ENCODE data around the gene ACP2. TPM values are rescaled to one million over a fixed set of nuclear protein-coding genes. Genes with fewer than 3 reads are reported as not detected.

Gene ACP2
- polyA plus RNA-seq, 3 donors: 13.1 to 25.3 (median 20.5) TPM

DNA sequence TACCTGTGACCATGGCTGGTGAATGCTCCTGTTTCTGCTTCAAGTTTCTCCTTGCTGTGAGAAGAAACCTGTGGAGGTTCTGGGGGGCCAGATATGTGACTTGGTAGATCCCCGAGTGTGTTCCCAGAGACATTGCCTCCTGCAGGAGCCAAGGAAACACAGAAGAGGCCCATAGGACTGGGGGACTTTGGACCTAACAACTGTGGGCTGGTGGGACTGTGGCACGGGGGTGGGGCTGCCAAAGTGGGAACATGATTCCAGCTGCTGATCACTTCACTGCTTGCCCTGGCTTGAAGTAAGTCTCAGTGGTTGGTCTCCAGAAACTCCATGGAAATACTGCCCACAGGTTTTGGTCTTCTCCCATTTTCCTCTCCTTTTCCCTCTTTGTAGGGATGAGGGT, 5.0 kb upstream of the ACP2 start:
- Mint-ChIP-seq H3K27me3 (ENCODE audit: low read depth in 3 of 3) (no peaks in the 10 kb centered on the region), H3K9me3 (peaks cover 0 to 2% (median 0%) of the 10 kb centered on the region in 7 donors), H3K27ac (peak overlapping the region; percentile 12 to 90 (median 87)), H3K36me3 (no peaks in the 10 kb centered on the region), H3K4me3 (no peak overlapping the region), H3K4me1 (peaks cover 42% of the 10 kb centered on the region)
- no peak for TF ChIP-seq CTCF (IDR thresholded peaks at IDR 0.05)
- H3K79me2 ChIP-seq (ENCODE audit: insufficient read depth, low read length): peaks cover 16% of the 10 kb centered on the region
- H2AFZ ChIP-seq (ENCODE audit: insufficient read depth, low read depth, low read length, poor library complexity, severe bottlenecking): no peak overlapping the region
- H3K27ac ChIP-seq (ENCODE audit: low read depth in 1 of 2, low read length in 2 of 2): peak overlapping the region; percentile 77 to 82
- H3K4me1 ChIP-seq (ENCODE audit: control insufficient read depth in 1 of 2, insufficient read depth in 2 of 2, low read length in 2 of 2): peaks cover 43 to 48% of the 10 kb centered on the region in 2 donors
- intact Hi-C loops (cut with micrococcal nuclease): loop anchor here in 1 of 2 donors (5.0 kb wide), 1 partner anchor 36 kb away; no protein-coding TSS in a partner anchor
- no peaks in the 10 kb centered on the region for H3K36me3 ChIP-seq (replicated peaks in 1 of 2; ENCODE audit: control insufficient read depth in 1 of 2, insufficient read depth in 2 of 2, low read length in 2 of 2)
- WGBS (ENCODE audit: insufficient coverage): no CpG with 5 or more reads among the region's 2 CpGs
- no peak for DNase-seq
- H3K27me3 ChIP-seq (ENCODE audit: control insufficient read depth in 2 of 2, insufficient read depth in 2 of 2, low read length in 2 of 2): no peaks in the 10 kb centered on the region
- peak overlapping the region; percentile 58 for H3K9ac ChIP-seq (ENCODE audit: insufficient read depth, low read length, poor library complexity, severe bottlenecking)
- no peaks in the 10 kb centered on the region for H4K20me1 ChIP-seq (ENCODE audit: insufficient read depth, low read length)
- H3K4me3 ChIP-seq (replicated peaks in 1 of 3; ENCODE audit: low read depth in 2 of 3, low read length in 3 of 3): no peak overlapping the region
- no peaks in the 10 kb centered on the region for H3K9me3 ChIP-seq (replicated peaks in 1 of 2; ENCODE audit: control insufficient read depth in 1 of 2, insufficient read depth in 1 of 2, low read length in 2 of 2)
- H3K4me2 ChIP-seq (replicated peaks; ENCODE audit: extremely low read depth, low read length, poor library complexity, severe bottlenecking): no peak overlapping the region

DNA sequence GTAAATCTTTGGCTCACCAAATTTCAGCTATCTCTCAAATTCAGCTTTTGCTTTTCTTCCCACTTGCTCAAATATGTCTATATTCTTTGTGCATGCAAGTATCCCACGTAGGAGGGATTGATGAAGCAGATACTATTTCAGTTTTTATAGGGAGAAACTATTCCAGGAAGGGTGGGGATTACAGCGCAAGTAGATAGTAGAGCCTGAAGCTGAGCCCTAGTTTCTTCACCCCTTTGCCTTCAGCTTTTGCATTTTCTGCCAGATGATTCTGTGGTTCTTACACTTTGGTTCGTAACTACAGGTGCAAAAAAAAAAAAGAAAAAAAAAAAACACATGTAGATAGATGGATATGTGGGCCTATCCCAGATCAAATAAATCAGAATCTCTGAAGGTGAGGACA, 3.1 kb upstream of the ACP2 start:
- no peak overlapping the region for H3K4me3 ChIP-seq (replicated peaks in 1 of 3; ENCODE audit: low read depth in 2 of 3, low read length in 3 of 3)
- H3K79me2 ChIP-seq (ENCODE audit: insufficient read depth, low read length): peaks cover 27% of the 10 kb centered on the region
- H3K9ac ChIP-seq (ENCODE audit: insufficient read depth, low read length, poor library complexity, severe bottlenecking): no peak overlapping the region
- H3K9me3 Mint-ChIP-seq: peaks cover 0 to 2% (median 0%) of the 10 kb centered on the region in 7 donors
- H3K4me1 ChIP-seq (ENCODE audit: control insufficient read depth in 1 of 2, insufficient read depth in 2 of 2, low read length in 2 of 2): peaks cover 36 to 42% of the 10 kb centered on the region in 2 donors
- H3K27me3 Mint-ChIP-seq (ENCODE audit: low read depth in 3 of 3): no peaks in the 10 kb centered on the region
- no peaks in the 10 kb centered on the region for H3K9me3 ChIP-seq (replicated peaks in 1 of 2; ENCODE audit: control insufficient read depth in 1 of 2, insufficient read depth in 1 of 2, low read length in 2 of 2)
- intact Hi-C loops (cut with micrococcal nuclease): loop anchor here in 1 of 2 donors (5.0 kb wide), 1 partner anchor 34 kb away; no protein-coding TSS in a partner anchor
- no peak overlapping the region for H3K4me2 ChIP-seq (replicated peaks; ENCODE audit: extremely low read depth, low read length, poor library complexity, severe bottlenecking)
- no peaks in the 10 kb centered on the region for H4K20me1 ChIP-seq (ENCODE audit: insufficient read depth, low read length)
- TF ChIP-seq CTCF (IDR thresholded peaks at IDR 0.05): no peak
- no CpG with 5 or more reads among the region's 3 CpGs for WGBS (ENCODE audit: insufficient coverage)
- peaks cover 4 to 5% of the 10 kb centered on the region in 2 donors for H3K36me3 Mint-ChIP-seq
- H3K4me1 Mint-ChIP-seq: peaks cover 38% of the 10 kb centered on the region
- H3K27ac Mint-ChIP-seq: no peak overlapping the region
- no peak overlapping the region for H2AFZ ChIP-seq (ENCODE audit: insufficient read depth, low read depth, low read length, poor library complexity, severe bottlenecking)
- no peak overlapping the region for H3K27ac ChIP-seq (ENCODE audit: low read depth in 1 of 2, low read length in 2 of 2)
- no peaks in the 10 kb centered on the region for H3K27me3 ChIP-seq (ENCODE audit: control insufficient read depth in 2 of 2, insufficient read depth in 2 of 2, low read length in 2 of 2)
- no peak overlapping the region for H3K4me3 Mint-ChIP-seq
- peaks cover 0 to 6% of the 10 kb centered on the region in 2 donors for H3K36me3 ChIP-seq (replicated peaks in 1 of 2; ENCODE audit: control insufficient read depth in 1 of 2, insufficient read depth in 2 of 2, low read length in 2 of 2)
- no peak for DNase-seq
